Measurements from ENCODE around the gene YIF1B. TPM values are rescaled to one million over a fixed set of nuclear protein-coding genes. Genes with fewer than 3 reads are reported as not detected.

YIF1B gene
- total and polyA plus RNA-seq, 2 donors from 2014 or later: 30.3 to 62.7 TPM

- H3K27ac ChIP-seq (ENCODE audit: low read depth in 2 of 2, low read length in 2 of 2): no peak overlapping the region
- FAIRE-seq (no peak), DNase-seq (no peak)
- no peak for TF ChIP-seq CTCF (IDR thresholded peaks at IDR 0.05; ENCODE audit: borderline replicate concordance, extremely low read depth, insufficient read depth)
- H3K36me3 ChIP-seq (ENCODE audit: control insufficient read depth in 2 of 3, insufficient read depth in 3 of 3, low read length in 3 of 3): peaks cover 0 to 51% (median 17%) of the 10 kb centered on the region in 3 donors
- no peak overlapping the region for H3K4me3 ChIP-seq (ENCODE audit: low read length in 3 of 3)
- H3K27me3 ChIP-seq (ENCODE audit: control insufficient read depth, insufficient read depth, low read length): no peaks in the 10 kb centered on the region
- no peaks in the 10 kb centered on the region for H3K4me1 ChIP-seq (ENCODE audit: control insufficient read depth in 2 of 3, insufficient read depth in 2 of 3, low read depth in 1 of 3, low read length in 3 of 3)
- no peak overlapping the region for H3K9ac ChIP-seq (ENCODE audit: low read length in 3 of 3)
- intact Hi-C loops (cut with DNase I): no loop called here
- H3K9me3 ChIP-seq (ENCODE audit: control insufficient read depth in 2 of 3, insufficient read depth in 1 of 3, low read length in 3 of 3): no peaks in the 10 kb centered on the region
These were observed 25.8 kb downstream of the YIF1B start for GRCh38 chr19:38289955-38290354.

GRCh38 chr19:38288123-38288855 is 27.5 kb downstream of the YIF1B start:
- Histone ChIP-seq H3K4me3 (ENCODE audit: low read length in 3 of 3) (no peak overlapping the region), H3K9ac (ENCODE audit: low read length in 3 of 3) (no peak overlapping the region), H3K27ac (ENCODE audit: low read depth in 2 of 2, low read length in 2 of 2) (no peak overlapping the region), H3K9me3 (ENCODE audit: control insufficient read depth in 2 of 3, insufficient read depth in 1 of 3, low read length in 3 of 3) (no peaks in the 10 kb centered on the region), H3K27me3 (ENCODE audit: control insufficient read depth, insufficient read depth, low read length) (no peaks in the 10 kb centered on the region), H3K36me3 (ENCODE audit: control insufficient read depth in 2 of 3, insufficient read depth in 3 of 3, low read length in 3 of 3) (peaks cover 0 to 60% (median 17%) of the 10 kb centered on the region in 3 donors), H3K4me1 (ENCODE audit: control insufficient read depth in 2 of 3, insufficient read depth in 2 of 3, low read depth in 1 of 3, low read length in 3 of 3) (peaks cover 0 to 2% (median 0%) of the 10 kb centered on the region in 3 donors)
- no peak for TF ChIP-seq CTCF (IDR thresholded peaks at IDR 0.05; ENCODE audit: borderline replicate concordance, extremely low read depth, insufficient read depth)
- DNase-seq: no peak
- intact Hi-C loops (cut with DNase I): no loop called here
- no peak for FAIRE-seq

GRCh38 chr19:38287604-38288003 is 28.1 kb downstream of the YIF1B start:
- Histone ChIP-seq H3K36me3 (ENCODE audit: control insufficient read depth in 2 of 3, insufficient read depth in 3 of 3, low read length in 3 of 3) (peaks cover 0 to 60% (median 17%) of the 10 kb centered on the region in 3 donors), H3K9ac (ENCODE audit: low read length in 3 of 3) (no peak overlapping the region), H3K4me1 (ENCODE audit: control insufficient read depth in 2 of 3, insufficient read depth in 2 of 3, low read depth in 1 of 3, low read length in 3 of 3) (peaks cover 0 to 2% (median 0%) of the 10 kb centered on the region in 3 donors), H3K27me3 (ENCODE audit: control insufficient read depth, insufficient read depth, low read length) (no peaks in the 10 kb centered on the region), H3K4me3 (ENCODE audit: low read length in 3 of 3) (no peak overlapping the region), H3K27ac (ENCODE audit: low read depth in 2 of 2, low read length in 2 of 2) (no peak overlapping the region), H3K9me3 (ENCODE audit: control insufficient read depth in 2 of 3, insufficient read depth in 1 of 3, low read length in 3 of 3) (no peaks in the 10 kb centered on the region)
- intact Hi-C loops (cut with DNase I): no loop called here
- FAIRE-seq: no peak
- DNase-seq: no peak
- TF ChIP-seq CTCF (IDR thresholded peaks at IDR 0.05; ENCODE audit: borderline replicate concordance, extremely low read depth, insufficient read depth): no peak

Data from kidney (tissue), 14 donors.